GM12878 (cell line): ENCODE data around the gene PPA1. TPM values are rescaled to one million over a fixed set of nuclear protein-coding genes. Genes with fewer than 3 reads are reported as not detected.

Experiments
- ATAC-seq: fragments of 200-7000 bp; cut with Tn5 transposase; 3 replicates; pipeline ENCODE4 v1.9.1; 2020; ENCODE audit warnings: mild to moderate bottlenecking, moderate library complexity
- BruUV-seq: library from RNA; stranded (reverse); fragments of 400-500 nt; replicated peaks from 2 replicates; lab custom pipeline; 2021; lab: Mats Ljungman, UMichigan
- CTCF ChIA-PET: fragments of 300-600 bp; sonication (Branson Sonifier 250); formaldehyde crosslinking; extraction: SDS; loops from one replicate; lab custom pipeline; 2021; ENCODE audit warnings: inconsistent platforms; lab: Yijun Ruan, JAX
- POLR2A ChIA-PET: fragments of 350-600 bp; formaldehyde crosslinking; extraction: SDS; loops from one replicate; lab custom pipeline; 2021; ENCODE audit warnings: inconsistent platforms; lab: Charles Lee
- RAD21 ChIA-PET: fragments of 300-600 bp; sonication (Branson Sonifier 250); formaldehyde crosslinking; loops from one replicate; lab custom pipeline; 2023; ENCODE audit warnings: antibody characterized with exemption; ENCODE audit not compliant: unreplicated experiment; lab: Charles Lee
- SMC1A ChIA-PET: fragments of 300-600 bp; sonication (Branson Sonifier 250); formaldehyde crosslinking; loops from one replicate; lab custom pipeline; 2023; ENCODE audit not compliant: unreplicated experiment, uncharacterized antibody; lab: Charles Lee
- DNase-seq: peaks from one replicate; pipeline ENCODE4 v3.0.0-alpha.2; 2011; ENCODE audit warnings: low read depth, low spot score
- FAIRE-seq: peaks from 3 replicates; lab custom pipeline; 2011; peaks lifted over from hg19 to GRCh38; lab: Jason Lieb, UNC
- H2AFZ ChIP-seq: 2 replicates; pipeline ENCODE4 v1.6.0; 2011; ENCODE audit warnings: low read depth, low read length, control low read depth; ENCODE audit not compliant: control insufficient read depth
- H3K27ac ChIP-seq: 2 replicates; pipeline ENCODE4 v1.5.1; 2011; ENCODE audit warnings: control low read depth; ENCODE audit not compliant: control insufficient read depth, insufficient read depth
- H3K27me3 ChIP-seq, 2 experiments: replicated peaks in 1 of 2; 2 replicates each; pipeline versions ENCODE4 v1.6.0 to v1.6.1; 2011; ENCODE audit warnings: low read length in 1 of 2; ENCODE audit not compliant: control insufficient read depth in 2 of 2, insufficient read depth in 2 of 2
- H3K36me3 ChIP-seq, 2 experiments: 2 replicates each; pipeline ENCODE4 v1.5.1; 2011; ENCODE audit warnings: low read length in 1 of 2; ENCODE audit not compliant: control insufficient read depth in 2 of 2, insufficient read depth in 2 of 2
- H3K4me1 ChIP-seq: 2 replicates; pipeline ENCODE4 v1.6.1; 2011; ENCODE audit warnings: mild to moderate bottlenecking, low read length, moderate library complexity, mixed read lengths; ENCODE audit not compliant: control insufficient read depth, insufficient read depth
- H3K4me2 ChIP-seq: 2 replicates; pipeline ENCODE4 v1.6.0; 2011; ENCODE audit warnings: control low read depth; ENCODE audit not compliant: control insufficient read depth, insufficient read depth
- H3K4me3 ChIP-seq: fragments of 200-600 bp; sonication (generic); 2 replicates; pipeline ENCODE4 v1.5.1; 2016
- H3K79me2 ChIP-seq: 2 replicates; pipeline ENCODE4 v1.6.0; 2011; ENCODE audit warnings: low read length; ENCODE audit not compliant: control insufficient read depth, insufficient read depth
- H3K9ac ChIP-seq: 2 replicates; pipeline ENCODE4 v1.8.0; 2011; ENCODE audit warnings: low read length, control low read depth, mixed read lengths; ENCODE audit not compliant: control insufficient read depth, insufficient read depth
- H3K9me3 ChIP-seq: replicated peaks from 3 replicates; pipeline ENCODE4 v1.5.1; 2011; ENCODE audit warnings: mild to moderate bottlenecking, low read length; ENCODE audit not compliant: control insufficient read depth, insufficient read depth
- H4K20me1 ChIP-seq: 2 replicates; pipeline ENCODE4 v1.6.0; 2011; ENCODE audit not compliant: control insufficient read depth, insufficient read depth
- DPF2 ChIP-seq: fragments of 450-650 bp; IDR thresholded peaks from 2 replicates; pipeline ENCODE4 v1.6.1; 2017; ENCODE audit warnings: mild to moderate bottlenecking
- ETV6 ChIP-seq, 2 experiments: fragments of 450-650 bp in 1 of 2; IDR thresholded peaks in 1 of 2; conservative IDR thresholded peaks in 1 of 2; 2 replicates each; pipeline ENCODE4 v1.6.1; 2014; ENCODE audit warnings: antibody characterized with exemption in 1 of 2, borderline replicate concordance in 1 of 2, low read depth in 1 of 2, mild to moderate bottlenecking in 1 of 2, moderate library complexity in 1 of 2
- GABPA ChIP-seq: IDR thresholded peaks from 2 replicates; pipeline ENCODE4 v1.6.1; 2014; ENCODE audit warnings: antibody characterized with exemption, low read depth, mild to moderate bottlenecking, inconsistent platforms
- HDGF ChIP-seq: fragments of 450-650 bp; IDR thresholded peaks from 2 replicates; pipeline ENCODE4 v1.6.1; 2016; ENCODE audit warnings: antibody characterized with exemption
- MEF2B ChIP-seq: fragments of 450-650 bp; IDR thresholded peaks from 2 replicates; pipeline ENCODE4 v1.6.1; 2018; ENCODE audit warnings: mild to moderate bottlenecking, moderate library complexity; ENCODE audit not compliant: partially characterized antibody, poor library complexity, severe bottlenecking
- NR2C1 ChIP-seq: fragments of 450-650 bp; IDR thresholded peaks from 2 replicates; pipeline ENCODE4 v1.6.1; 2017; ENCODE audit warnings: antibody characterized with exemption, mild to moderate bottlenecking, moderate library complexity
- POLR2AphosphoS2 ChIP-seq: IDR thresholded peaks from 2 replicates; pipeline ENCODE4 v1.6.1; 2011; ENCODE audit warnings: low read depth, mild to moderate bottlenecking, low read length, improper control_type of control experiment, moderate library complexity
- SPI1 ChIP-seq: IDR thresholded peaks from 2 replicates; pipeline ENCODE4 v1.6.1; 2011; ENCODE audit warnings: low read depth, mild to moderate bottlenecking, low read length, moderate library complexity, borderline replicate concordance; ENCODE audit not compliant: insufficient read depth
- WGBS: methylation state at CpG from one replicate; pipeline ENCODE4 v1.1.6; 2016; ENCODE audit warnings: low lambda C conversion rate; ENCODE audit not compliant: insufficient replicate concordance, insufficient coverage; ENCODE audit errors: missing lambda C conversion rate; 5-methylcytosine and 5-hydroxymethylcytosine counted together
- in situ Hi-C: fragments of 300-500 bp; cut with MboI; formaldehyde crosslinking; loops from 9 replicates; pipeline ENCODE4 v1.14.3; 2018; ENCODE audit warnings: mixed read lengths
- intact Hi-C: fragments of 100-400 bp; cut with micrococcal nuclease; formaldehyde crosslinking; loops from one replicate; pipeline ENCODE4 v1.14.2; 2022; ENCODE audit not compliant: unreplicated experiment
- polyA plus RNA-seq, 11 experiments: library from polyadenylated mRNA; depleted of rRNA in 4 of 11; unstranded in 6 of 11; stranded (reverse) in 5 of 11; fragments of >200 nt; fragmentation: Nextera tagmentation in 4 of 11; fragmentation: Illumina TruSeq in 1 of 11; extraction: Ambion mirVana in 4 of 11; extraction: Trizol in 1 of 11; gene quantifications; 1 replicate in 1 of 11; 2 replicates in 10 of 11; pipeline versions ENCODE4 v1.2.1 to v1.2.3, GENCODE V29; 2011 to 2016; ENCODE audit warnings: inconsistent platforms in 2 of 11, missing spikeins in 2 of 11, low read depth in 1 of 11
- total RNA-seq, 4 experiments: library from RNA; depleted of rRNA in 3 of 4; stranded (reverse); fragments of >200 nt in 3 of 4; fragmentation: Illumina TruSeq in 1 of 4; extraction: Trizol in 1 of 4; gene quantifications; 2 replicates each; pipeline versions ENCODE4 v1.2.1 to v1.2.3, GENCODE V29; 2013 to 2021
- TF ChIP-seq, protein P1 (sequence below): fragments of 450-650 bp; IDR thresholded peaks from 2 replicates; pipeline ENCODE4 v1.6.1; 2016; ENCODE audit warnings: mild to moderate bottlenecking, moderate library complexity, borderline replicate concordance

Gene PPA1
- total and polyA plus RNA-seq, 10 of the 15 experiments (the other 5 are each of a cell fraction or from before 2014, with no cell fraction given): 224 to 452 (median 346) TPM

DNA sequence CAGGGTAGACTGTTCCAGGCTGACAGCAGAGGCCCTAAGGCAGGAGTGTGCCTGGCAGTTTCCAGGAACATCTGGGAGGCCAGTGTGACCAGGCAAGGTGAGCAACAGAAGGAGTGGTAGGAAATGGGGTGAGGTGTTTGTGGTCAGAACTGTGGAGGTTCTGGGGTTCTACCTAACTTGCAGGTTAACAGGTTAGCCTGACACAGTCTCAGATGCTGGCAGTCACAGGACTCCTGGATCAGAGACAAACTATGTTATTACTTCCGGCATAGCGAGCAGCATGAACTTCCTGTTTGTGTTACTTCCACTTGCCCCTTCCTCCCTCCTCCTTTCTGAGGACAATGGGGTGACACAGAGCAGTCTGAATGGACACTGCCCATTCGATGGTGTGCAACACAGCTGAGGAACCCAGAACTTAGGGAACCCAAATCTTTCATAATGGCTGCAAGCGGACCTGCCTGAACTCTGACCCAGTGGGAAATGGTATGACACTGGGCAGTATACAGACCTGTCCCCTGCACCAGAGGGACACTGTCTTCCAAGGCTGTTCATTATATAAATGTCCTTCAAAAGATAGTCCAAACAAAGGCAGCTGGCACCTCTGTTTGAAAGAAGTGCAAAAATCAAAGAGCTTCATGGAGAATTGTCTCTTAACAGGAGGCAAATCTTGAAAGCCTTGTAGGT is 59.0 kb downstream of the PPA1 start:
- Histone ChIP-seq H3K9me3 (no peaks in the 10 kb centered on the region), H3K36me3 (no peaks in the 10 kb centered on the region), H3K79me2 (peaks cover 14% of the 10 kb centered on the region), H3K9ac (no peak overlapping the region), H3K4me3 (no peak overlapping the region), H3K4me2 (no peak overlapping the region), H3K4me1 (peaks cover 8% of the 10 kb centered on the region; the same call in 1 of the 2 replicates), H2AFZ (peak overlapping the region; percentile 85), H3K27ac (no peak overlapping the region), H3K27me3 (no peaks in the 10 kb centered on the region), H4K20me1 (0 out of 2 replicates have a peak, but pooled peaks cover 3% of the 10 kb centered on the region)
- FAIRE-seq: no peak
- intact Hi-C loops (no loop called here), in situ Hi-C loops (no loop called here)
- ChIA-PET POLR2A (interaction anchor here (1.7 kb wide), 1 partner anchor 28 kb away, joined by 6 read pairs; the partner anchor contains the start of gene TYSND1), SMC1A (interaction anchor here (0.8 to 1.4 kb wide), 5 partner anchors 19 to 185 kb away, joined by 3 to 5 read pairs (median 3); no protein-coding TSS in a partner anchor), CTCF (interaction anchor here (0.7 to 1.7 kb wide), 4 partner anchors 28 to 119 kb away, joined by 3 to 7 read pairs (median 4); partner anchors contain the start of gene TYSND1), RAD21 (interaction anchor here (1.0 kb wide), 1 partner anchor 28 kb away, joined by 4 read pairs; the partner anchor contains the start of gene TYSND1)
- DNase-seq: no peak
- WGBS: 48% methylated on average over 4 of the region's 4 CpGs
- TF ChIP-seq HDGF: no peak
- TF ChIP-seq POLR2AphosphoS2: no peak
- peak in 1 of 2 experiments; percentile 30; a peak in 1 of 4 replicates for TF ChIP-seq ETV6 (conservative IDR thresholded peaks at IDR 0.05 in 1 of 2, IDR thresholded peaks at IDR 0.05 in 1 of 2; ENCODE audit: borderline replicate concordance in 1 of 2, low read depth in 1 of 2)
- TF ChIP-seq, protein P1, sequence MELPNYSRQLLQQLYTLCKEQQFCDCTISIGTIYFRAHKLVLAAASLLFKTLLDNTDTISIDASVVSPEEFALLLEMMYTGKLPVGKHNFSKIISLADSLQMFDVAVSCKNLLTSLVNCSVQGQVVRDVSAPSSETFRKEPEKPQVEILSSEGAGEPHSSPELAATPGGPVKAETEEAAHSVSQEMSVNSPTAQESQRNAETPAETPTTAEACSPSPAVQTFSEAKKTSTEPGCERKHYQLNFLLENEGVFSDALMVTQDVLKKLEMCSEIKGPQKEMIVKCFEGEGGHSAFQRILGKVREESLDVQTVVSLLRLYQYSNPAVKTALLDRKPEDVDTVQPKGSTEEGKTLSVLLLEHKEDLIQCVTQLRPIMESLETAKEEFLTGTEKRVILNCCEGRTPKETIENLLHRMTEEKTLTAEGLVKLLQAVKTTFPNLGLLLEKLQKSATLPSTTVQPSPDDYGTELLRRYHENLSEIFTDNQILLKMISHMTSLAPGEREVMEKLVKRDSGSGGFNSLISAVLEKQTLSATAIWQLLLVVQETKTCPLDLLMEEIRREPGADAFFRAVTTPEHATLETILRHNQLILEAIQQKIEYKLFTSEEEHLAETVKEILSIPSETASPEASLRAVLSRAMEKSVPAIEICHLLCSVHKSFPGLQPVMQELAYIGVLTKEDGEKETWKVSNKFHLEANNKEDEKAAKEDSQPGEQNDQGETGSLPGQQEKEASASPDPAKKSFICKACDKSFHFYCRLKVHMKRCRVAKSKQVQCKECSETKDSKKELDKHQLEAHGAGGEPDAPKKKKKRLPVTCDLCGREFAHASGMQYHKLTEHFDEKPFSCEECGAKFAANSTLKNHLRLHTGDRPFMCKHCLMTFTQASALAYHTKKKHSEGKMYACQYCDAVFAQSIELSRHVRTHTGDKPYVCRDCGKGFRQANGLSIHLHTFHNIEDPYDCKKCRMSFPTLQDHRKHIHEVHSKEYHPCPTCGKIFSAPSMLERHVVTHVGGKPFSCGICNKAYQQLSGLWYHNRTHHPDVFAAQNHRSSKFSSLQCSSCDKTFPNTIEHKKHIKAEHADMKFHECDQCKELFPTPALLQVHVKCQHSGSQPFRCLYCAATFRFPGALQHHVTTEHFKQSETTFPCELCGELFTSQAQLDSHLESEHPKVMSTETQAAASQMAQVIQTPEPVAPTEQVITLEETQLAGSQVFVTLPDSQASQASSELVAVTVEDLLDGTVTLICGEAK: 0 out of 2 replicates have a peak, but pooled peaks have one; percentile 28
- TF ChIP-seq DPF2: no peak
- TF ChIP-seq GABPA: peak; percentile 59; the same call in 1 of the 2 replicates
- TF ChIP-seq NR2C1: peak; percentile 21; the same call in 1 of the 2 replicates
- 0 out of 2 replicates have a peak, but pooled peaks have one; percentile 11 for TF ChIP-seq SPI1
- TF ChIP-seq MEF2B: no peak
- no peak for ATAC-seq
- no TSS peak for BruUV-seq
